Activated CD8-positive, alpha-beta T cell treated with anti-CD3 and anti-CD28 coated beads for 36 hours (primary cell): ENCODE measurements around the gene CENPT. TPM values are rescaled to one million over a fixed set of nuclear protein-coding genes. Genes with fewer than 3 reads are reported as not detected.
A peak's percentile ranks its signal among the peaks of the same experiment; 100 is the strongest.

ENCODE experiments used
- ATAC-seq: fragments of 200-7000 bp; cut with Tn5 transposase; one replicate; pipeline ENCODE4 v1.10.0; 2021; ENCODE audit warnings: mild to moderate bottlenecking, moderate library complexity
- CTCF ChIA-PET: fragments of 350-600 bp; sonication (Branson Sonifier 250); formaldehyde crosslinking; loops from one replicate; lab custom pipeline; 2021; ENCODE audit warnings: antibody characterized with exemption; lab: Charles Lee
- POLR2A ChIA-PET: fragments of 350-600 bp; sonication (Branson Sonifier 250); formaldehyde crosslinking; loops from one replicate; lab custom pipeline; 2021; ENCODE audit warnings: antibody characterized with exemption; lab: Charles Lee
- DNase-seq: peaks from one replicate; pipeline ENCODE4 v3.0.0-alpha.2; 2020
- H3K27ac Mint-ChIP-seq: one replicate; pipeline ENCODE4 v1.8.0; 2021; ENCODE audit warnings: mild to moderate bottlenecking, mixed read lengths
- H3K27me3 Mint-ChIP-seq: one replicate; pipeline ENCODE4 v1.8.0; 2021; ENCODE audit warnings: mixed read lengths
- H3K36me3 Mint-ChIP-seq: one replicate; pipeline ENCODE4 v1.8.0; 2021; ENCODE audit warnings: low read depth, mixed read lengths
- H3K4me1 Mint-ChIP-seq: one replicate; pipeline ENCODE4 v1.8.0; 2021; ENCODE audit warnings: low read depth, mixed read lengths
- H3K4me3 Mint-ChIP-seq: one replicate; pipeline ENCODE4 v1.8.0; 2021; ENCODE audit warnings: mild to moderate bottlenecking, moderate library complexity, mixed read lengths
- H3K9me3 Mint-ChIP-seq: one replicate; pipeline ENCODE4 v1.8.0; 2021; ENCODE audit warnings: mixed read lengths
- intact Hi-C: fragments of 100-400 bp; cut with micrococcal nuclease; formaldehyde crosslinking; loops from one replicate; pipeline ENCODE4 v1.10.0; 2022
- total RNA-seq, 2 experiments: library from RNA; stranded (reverse); gene quantifications; one replicate each; pipeline ENCODE4 v1.2.3, GENCODE V29; 2021
- TF ChIP-seq, protein P1 (sequence below): fragments of 200-600 bp; IDR thresholded peaks from one replicate; pipeline ENCODE4 v1.8.0; 2022; ENCODE audit warnings: antibody characterized with exemption, mild to moderate bottlenecking

The CENPT gene
- total RNA-seq, 2 experiments from 2014 or later, result 40.4 to 42.2 TPM

- H3K9me3 Mint-ChIP-seq, result no peaks in the 10 kb centered on the region
- ChIA-PET CTCF (interaction anchor here (1.2 to 6.3 kb wide), 28 partner anchors 8 to 403 kb away, joined by 3 to 81 read pairs (median 12); partner anchors contain the start of genes ATP6V0D1, CTRL, EDC4 and GFOD2), POLR2A (interaction anchor here (1.0 to 2.0 kb wide), 5 partner anchors 8 to 37 kb away, joined by 3 to 8 read pairs (median 3); partner anchors contain the start of genes CENPT and EDC4)
- H3K27me3 Mint-ChIP-seq, result no peaks in the 10 kb centered on the region
- no peak within 1 kb of the TSS for H3K4me3 Mint-ChIP-seq
- no peak for DNase-seq
- no peaks in the 10 kb centered on the region for H3K4me1 Mint-ChIP-seq
- intact Hi-C loops, result no loop called here
- H3K27ac Mint-ChIP-seq, result no peak within 1 kb of the TSS
- no peak for ATAC-seq
- TF ChIP-seq, protein P1, sequence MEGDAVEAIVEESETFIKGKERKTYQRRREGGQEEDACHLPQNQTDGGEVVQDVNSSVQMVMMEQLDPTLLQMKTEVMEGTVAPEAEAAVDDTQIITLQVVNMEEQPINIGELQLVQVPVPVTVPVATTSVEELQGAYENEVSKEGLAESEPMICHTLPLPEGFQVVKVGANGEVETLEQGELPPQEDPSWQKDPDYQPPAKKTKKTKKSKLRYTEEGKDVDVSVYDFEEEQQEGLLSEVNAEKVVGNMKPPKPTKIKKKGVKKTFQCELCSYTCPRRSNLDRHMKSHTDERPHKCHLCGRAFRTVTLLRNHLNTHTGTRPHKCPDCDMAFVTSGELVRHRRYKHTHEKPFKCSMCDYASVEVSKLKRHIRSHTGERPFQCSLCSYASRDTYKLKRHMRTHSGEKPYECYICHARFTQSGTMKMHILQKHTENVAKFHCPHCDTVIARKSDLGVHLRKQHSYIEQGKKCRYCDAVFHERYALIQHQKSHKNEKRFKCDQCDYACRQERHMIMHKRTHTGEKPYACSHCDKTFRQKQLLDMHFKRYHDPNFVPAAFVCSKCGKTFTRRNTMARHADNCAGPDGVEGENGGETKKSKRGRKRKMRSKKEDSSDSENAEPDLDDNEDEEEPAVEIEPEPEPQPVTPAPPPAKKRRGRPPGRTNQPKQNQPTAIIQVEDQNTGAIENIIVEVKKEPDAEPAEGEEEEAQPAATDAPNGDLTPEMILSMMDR, result no peak
- H3K36me3 Mint-ChIP-seq, result peaks cover 10% of the 10 kb centered on the region
These were observed 37.2 kb upstream of the CENPT start, which contains the start of gene NRN1L for GRCh38 chr16:67884684-67885083. Gene NRN1L, plus strand, starts transcription at chr16:67884885. Its CDS starts 19 bp downstream, at chr16:67884904.

DNA sequence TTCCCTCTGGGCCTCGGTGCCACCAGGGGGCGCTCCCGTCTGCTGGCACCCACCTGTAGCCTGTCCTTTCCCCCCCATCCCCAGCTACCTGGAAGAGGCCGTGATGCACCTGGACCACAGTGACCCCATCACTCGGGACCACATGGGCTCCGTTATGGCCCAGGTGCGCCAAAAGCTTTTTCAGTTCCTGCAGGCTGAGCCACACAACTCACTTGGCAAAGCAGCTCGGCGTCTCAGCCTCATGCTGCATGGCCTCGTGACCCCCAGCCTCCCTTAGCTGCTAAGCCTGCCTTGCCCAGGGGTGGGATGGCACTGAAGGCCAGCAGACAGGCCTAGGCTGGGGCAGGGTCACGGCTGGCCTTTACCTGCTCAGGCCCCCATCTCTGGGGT is 36.4 kb upstream of the CENPT start:
- CTCF ChIA-PET, result interaction anchor here (0.6 to 6.3 kb wide), 41 partner anchors 8 to 1252 kb away, joined by 3 to 81 read pairs (median 6); partner anchors contain the start of genes ATP6V0D1, CENPT, CTRL and DDX28
- Mint-ChIP-seq H3K27ac (no peak overlapping the region), H3K4me3 (no peak overlapping the region), H3K27me3 (no peaks in the 10 kb centered on the region), H3K4me1 (no peaks in the 10 kb centered on the region), H3K36me3 (peaks cover 17% of the 10 kb centered on the region), H3K9me3 (no peaks in the 10 kb centered on the region)
- peak; percentile 83 for DNase-seq
- POLR2A ChIA-PET, result interaction anchor here (0.5 to 2.0 kb wide), 9 partner anchors 9 to 82 kb away, joined by 3 to 8 read pairs (median 3); partner anchors contain the start of genes CENPT and EDC4
- intact Hi-C loops, result loop anchor here (2.0 kb wide), 1 partner anchor 45 kb away; no protein-coding TSS in a partner anchor
- ATAC-seq, result peak; percentile 87
- TF ChIP-seq, protein P1, result peak; percentile 94

DNA sequence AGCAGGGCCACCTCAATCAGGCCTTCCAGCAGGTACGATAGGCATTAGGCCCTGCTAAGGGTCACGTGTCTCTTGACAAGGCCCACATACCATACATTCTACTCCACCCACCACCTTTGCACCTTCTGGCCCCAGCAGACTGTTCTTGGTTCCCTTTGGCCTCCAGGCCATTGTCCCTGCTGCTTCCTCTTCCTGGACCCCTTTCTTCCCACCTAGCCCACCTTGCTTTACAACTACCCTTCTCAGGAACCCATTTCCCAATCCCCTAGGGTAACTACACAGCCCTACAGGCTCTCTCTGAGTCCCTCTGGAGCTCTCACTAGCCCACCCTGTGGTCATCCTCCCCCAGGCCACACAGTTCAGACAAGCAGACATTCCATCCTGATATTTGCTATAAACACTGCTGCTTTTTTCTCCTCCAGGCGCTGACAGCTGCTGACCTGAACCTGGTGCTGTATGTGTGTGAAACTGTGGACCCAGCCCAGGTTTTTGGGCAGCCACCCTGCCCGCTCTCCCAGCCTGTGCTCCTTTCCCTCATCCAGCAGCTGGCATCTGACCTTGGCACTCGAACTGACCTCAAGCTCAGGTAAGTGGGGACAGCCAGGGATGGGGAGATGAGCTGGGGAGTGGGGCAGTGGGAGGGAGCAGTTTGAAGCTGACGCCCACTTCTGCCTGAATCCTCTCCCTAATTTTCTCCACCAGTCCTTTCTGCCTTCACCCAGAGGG is 35.8 kb upstream of the CENPT start:
- intact Hi-C loops, result loop anchor here (2.0 kb wide), 1 partner anchor 45 kb away; no protein-coding TSS in a partner anchor
- Mint-ChIP-seq H3K27me3 (no peaks in the 10 kb centered on the region), H3K36me3 (peaks cover 20% of the 10 kb centered on the region), H3K9me3 (no peaks in the 10 kb centered on the region), H3K27ac (no peak overlapping the region), H3K4me1 (no peaks in the 10 kb centered on the region), H3K4me3 (no peak overlapping the region)
- ChIA-PET CTCF (interaction anchor here (0.6 to 6.3 kb wide), 42 partner anchors 9 to 1253 kb away, joined by 3 to 81 read pairs (median 6); partner anchors contain the start of genes ATP6V0D1, CENPT, CTRL and DDX28), POLR2A (interaction anchor here (1.0 to 2.0 kb wide), 7 partner anchors 8 to 51 kb away, joined by 3 to 8 read pairs (median 3); partner anchors contain the start of gene CENPT)
- TF ChIP-seq, protein P1, result no peak
- DNase-seq (no peak), ATAC-seq (peak; percentile 19)

- CTCF ChIA-PET, result interaction anchor here (0.7 to 6.3 kb wide), 24 partner anchors 8 to 296 kb away, joined by 3 to 81 read pairs (median 14); partner anchors contain the start of genes CENPT, CTRL, EDC4 and PSKH1
- Mint-ChIP-seq H3K27ac (no peak overlapping the region), H3K27me3 (no peaks in the 10 kb centered on the region), H3K4me3 (no peak overlapping the region), H3K9me3 (no peaks in the 10 kb centered on the region), H3K4me1 (no peaks in the 10 kb centered on the region), H3K36me3 (peaks cover 24% of the 10 kb centered on the region)
- no peak for DNase-seq
- TF ChIP-seq, protein P1, result no peak
- intact Hi-C loops, result loop anchor here (2.0 kb wide), 1 partner anchor 46 kb away; no protein-coding TSS in a partner anchor
- POLR2A ChIA-PET, result interaction anchor here (0.8 to 2.0 kb wide), 6 partner anchors 24 to 52 kb away, joined by 3 to 8 read pairs (median 3); no protein-coding TSS in a partner anchor
- ATAC-seq, result no peak
These were observed 35.1 kb upstream of the CENPT start for GRCh38 chr16:67882374-67883145.
